NCI-H187 (cell line): Measurements from ENCODE around the gene PPP4C.
A peak's percentile ranks its signal among the peaks of the same experiment; 100 is the strongest.

Experiments
- DNase-seq, 2 experiments: peaks; one replicate each; lab custom pipeline; 2025; lab: John Stamatoyannopoulos, UW

The PPP4C gene

DNA sequence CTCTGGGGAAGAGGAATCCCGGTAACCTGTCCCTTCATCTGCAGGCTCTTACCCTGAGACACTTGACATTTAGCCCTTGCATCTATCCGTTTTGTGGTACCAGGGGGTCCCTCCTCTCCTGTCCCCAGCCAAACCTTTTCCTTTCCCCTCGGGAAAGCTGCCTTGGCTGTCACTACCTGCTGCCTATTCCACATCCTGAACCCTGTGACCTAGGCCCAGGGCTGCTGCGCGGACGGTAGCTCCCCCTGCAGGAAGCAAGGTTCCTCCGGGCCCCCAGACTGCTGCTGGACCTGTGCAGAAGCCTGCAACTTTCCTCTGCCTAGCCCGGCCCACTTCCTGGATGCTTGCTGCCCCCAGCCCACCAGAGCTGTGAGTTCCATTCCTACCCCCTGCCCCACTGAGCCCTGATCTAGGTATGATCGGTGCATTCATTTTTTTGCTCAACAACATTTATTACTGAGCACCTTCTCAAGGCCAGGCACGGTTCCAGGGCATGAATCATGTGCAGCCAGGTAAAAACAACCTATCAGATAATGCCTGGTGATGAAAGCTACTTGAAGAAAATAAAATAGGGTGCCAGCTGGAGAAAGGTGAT is 20.7 kb upstream of the PPP4C start:
- no peak for DNase-seq

DNA sequence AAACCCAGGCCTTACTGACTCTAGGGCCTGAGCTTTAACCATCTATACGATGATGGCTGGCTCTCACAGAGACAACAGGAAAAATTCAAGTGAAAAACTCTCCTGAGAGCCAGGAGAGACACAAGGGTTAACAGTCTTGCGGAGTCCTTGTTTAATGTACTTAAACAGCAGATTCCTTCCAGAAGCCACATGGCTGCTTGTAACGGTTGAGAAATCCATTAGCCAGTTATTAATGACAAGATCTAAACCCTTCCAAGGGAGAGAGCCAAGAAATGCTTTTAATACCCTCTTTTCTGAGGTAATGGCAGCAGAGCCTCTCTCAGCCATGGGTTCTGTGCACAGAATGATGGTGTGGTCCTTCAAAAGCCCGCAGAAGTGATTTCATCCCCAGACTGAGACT is 15.4 kb upstream of the PPP4C start:
- DNase-seq: no peak

DNA sequence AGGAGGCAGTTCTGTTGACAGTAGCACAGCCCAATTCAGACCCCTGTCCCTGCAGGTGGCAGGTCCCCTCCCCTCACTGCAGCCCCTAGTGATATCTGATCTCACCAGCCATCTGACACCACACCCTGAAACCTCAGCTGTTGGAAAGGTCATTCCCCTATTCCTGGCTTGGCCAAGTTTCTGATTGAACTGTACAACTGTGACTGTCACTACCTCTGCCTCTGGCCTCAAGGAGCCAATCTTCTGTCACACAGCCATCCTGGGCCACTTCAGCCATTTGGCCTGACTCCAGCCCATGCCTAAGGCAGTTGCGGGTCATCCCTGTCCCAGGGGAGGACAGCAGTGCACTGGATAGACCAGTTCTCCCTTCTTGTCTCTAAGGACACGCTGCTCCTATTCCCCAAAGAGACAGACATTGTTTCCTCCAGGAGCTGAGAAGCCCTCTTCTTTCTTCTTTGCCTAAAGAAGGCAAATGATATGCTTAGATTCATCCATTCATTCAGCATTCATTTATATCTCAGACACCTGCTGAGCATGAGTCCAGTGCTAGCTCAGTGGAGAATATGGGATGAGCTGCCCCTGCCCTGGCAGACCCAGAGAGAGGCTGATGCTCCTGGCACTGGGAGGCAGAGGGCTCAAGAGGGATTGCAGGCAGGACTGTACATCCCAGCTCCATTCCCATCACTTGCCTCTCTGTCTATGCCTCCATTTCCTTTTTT is 14.8 kb upstream of the PPP4C start:
- no peak for DNase-seq

DNA sequence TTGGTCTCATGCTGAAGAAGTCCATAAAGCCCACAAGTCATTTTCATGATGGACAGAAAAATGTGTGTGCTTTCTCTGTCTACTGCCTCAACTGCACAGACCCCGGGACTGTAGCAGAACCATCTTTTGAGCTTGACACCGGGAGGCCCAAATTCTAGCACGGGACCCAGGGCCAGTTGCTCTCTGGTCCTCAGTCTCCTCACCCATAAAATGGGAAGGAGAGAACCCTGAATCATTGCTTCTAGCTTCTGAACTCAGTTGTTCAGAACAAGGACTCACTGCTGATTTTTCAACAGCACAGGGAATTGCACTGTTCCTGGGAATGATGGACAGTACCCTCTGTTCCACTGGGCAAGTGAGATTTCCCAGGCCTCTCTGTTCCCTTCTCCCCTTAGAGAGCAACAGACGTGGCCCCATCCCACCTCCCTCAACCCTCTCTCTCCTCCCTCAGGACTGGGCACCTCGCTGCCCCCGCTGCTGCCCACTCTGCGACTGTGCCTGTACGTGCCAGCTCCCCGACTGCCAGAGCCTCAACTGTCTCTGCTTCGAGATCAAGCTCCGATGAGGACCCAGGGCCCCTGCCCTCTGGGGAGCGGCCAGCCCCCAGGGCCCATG is 12.4 kb upstream of the PPP4C start:
- DNase-seq: no peak

DNA sequence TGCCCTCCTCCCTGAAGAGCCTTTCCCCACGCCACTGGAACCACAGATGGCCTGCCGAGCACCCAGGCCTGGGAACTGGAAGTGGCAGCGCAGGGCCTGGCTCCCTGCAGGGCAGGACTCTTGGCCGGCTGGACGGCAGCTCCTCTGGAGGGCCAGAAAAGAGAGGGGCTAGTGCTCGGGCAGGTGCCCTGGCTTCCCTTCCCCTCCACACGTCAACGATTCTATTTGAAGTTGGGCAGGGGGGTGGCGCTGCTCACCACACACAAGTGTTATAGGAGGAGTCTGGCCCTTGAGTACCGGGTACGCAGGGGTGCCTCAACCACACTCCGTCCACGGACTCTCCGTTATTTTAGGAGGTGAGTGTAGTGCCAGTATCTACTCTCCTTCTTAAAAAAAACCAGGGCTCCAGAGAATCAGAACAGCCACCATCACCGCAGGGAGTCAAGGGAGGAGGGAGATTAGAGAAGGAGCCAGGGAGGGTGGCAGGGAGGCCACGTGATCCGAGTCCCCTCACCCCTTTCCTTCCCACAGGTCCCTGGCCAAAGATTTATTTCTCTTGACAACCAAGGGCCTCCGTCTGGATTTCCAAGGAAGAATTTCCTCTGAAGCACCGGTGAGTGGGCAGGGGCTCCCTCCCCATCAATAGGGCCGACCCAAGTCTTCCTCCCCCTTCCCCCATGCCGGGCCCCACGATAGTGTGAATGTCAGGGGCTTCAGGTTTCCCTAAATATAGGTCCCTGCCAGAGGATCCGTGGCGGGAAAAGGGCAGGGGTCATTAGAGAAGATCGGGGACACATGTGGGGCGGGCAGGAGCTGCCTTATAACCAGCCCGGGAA is 11.7 kb upstream of the PPP4C start:
- peak; percentile 25 for DNase-seq

DNA sequence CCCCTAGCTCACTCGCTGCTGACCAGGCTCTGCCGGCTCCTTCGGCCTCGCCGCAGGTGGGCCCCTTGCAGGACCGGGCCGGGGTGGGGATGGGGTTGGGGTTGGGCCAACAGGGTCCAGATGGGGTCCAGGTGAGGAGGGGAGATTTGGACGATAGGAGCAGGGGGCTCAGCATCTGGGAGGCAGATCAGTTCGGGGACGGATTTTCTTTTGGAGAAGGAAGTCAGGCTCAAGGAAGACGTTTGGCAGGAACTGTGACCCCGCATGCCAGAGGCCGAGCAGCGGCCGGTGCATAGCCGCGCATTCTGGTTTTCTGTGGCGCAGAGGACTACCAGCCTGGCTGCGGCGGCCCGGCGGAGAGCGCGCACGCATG is 11.1 kb upstream of the PPP4C start:
- DNase-seq: no peak

DNA sequence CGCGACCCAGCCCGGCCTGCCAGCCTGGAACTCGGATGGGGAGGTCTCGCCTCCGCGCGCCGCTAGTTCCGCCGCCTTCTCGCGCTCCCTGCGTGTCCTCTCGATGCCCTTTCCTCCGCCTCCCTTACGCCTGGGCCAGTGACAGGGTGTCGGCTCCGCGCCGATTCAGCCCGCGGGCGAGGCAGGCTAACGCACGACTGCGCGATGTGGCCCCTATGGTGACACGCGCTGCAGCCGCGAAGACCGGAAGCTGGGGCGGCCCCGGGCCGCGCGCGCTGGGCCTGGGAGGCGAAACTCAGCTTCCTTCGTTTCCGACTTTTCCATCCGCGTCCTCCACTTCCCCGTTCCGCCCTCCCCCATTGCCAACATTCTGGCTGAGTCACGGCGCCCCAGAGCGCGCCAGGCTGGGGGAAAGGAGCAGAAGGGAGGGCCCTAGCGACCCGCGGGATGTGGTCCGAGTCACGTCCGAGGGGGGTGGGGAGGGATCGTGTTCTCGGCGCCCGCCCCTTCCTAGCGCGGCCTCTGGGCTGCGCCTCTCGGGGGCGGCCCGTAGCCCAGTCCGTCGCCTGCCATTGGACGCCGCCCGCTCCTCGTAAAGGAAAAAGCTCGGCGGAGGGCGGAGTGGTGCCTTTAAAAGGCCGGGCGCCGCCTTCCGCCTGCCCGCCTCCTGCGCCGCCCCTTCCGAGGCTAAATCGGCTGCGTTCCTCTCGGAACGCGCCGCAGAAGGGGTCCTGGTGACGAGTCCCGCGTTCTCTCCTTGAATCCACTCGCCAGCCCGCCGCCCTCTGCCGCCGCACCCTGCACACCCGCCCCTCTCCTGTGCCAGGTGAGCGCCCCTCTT is 10.5 kb upstream of the PPP4C start, which contains the start of gene ALDOA:
TSS of gene ALDOA (plus strand) at position 659 of the 841 bp plus-strand sequence. CDS start 1,138 bp downstream, outside the sequence.
- peak; percentile 51 to 87 for DNase-seq

DNA sequence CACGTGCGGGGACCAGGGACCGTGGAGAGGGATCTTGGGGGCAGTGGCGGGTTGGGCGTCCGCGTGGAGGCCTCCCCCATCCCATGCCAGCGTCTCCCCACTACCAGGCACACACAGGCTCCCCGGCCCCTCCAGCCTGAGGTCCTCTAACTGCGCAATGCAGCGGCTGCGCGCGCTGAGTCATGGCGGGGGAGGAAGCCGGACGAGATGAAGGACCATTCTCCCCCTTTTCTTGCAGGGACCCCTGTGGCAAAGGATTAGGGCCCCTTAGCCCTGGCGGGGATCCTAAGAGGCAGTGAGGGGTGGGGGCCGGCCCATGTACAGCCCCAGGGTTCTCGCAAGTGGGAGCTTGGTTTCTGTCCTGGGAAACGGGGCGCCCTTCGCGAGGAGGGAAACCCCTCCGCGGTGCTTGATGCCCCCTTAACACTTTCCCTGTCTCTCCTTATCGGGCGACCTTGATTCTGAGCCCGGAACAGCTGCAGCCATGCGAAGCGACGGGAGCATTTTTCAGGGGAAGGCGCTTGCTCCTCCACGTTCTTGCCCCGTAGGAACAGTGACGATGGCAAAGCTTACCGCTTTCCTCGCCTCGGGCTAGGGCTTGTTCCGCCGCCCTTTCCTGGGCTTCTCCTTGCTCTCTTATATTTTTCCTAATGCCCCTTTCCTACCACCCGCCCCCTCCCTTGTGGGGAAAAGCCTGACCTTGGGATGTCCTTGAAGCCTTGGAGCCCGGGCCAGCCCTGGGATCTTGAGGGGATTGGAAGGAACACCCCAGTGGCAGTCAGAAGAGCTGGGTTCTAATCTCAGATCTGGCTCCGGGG is 9.6 kb upstream of the PPP4C start:
- no peak for DNase-seq

DNA sequence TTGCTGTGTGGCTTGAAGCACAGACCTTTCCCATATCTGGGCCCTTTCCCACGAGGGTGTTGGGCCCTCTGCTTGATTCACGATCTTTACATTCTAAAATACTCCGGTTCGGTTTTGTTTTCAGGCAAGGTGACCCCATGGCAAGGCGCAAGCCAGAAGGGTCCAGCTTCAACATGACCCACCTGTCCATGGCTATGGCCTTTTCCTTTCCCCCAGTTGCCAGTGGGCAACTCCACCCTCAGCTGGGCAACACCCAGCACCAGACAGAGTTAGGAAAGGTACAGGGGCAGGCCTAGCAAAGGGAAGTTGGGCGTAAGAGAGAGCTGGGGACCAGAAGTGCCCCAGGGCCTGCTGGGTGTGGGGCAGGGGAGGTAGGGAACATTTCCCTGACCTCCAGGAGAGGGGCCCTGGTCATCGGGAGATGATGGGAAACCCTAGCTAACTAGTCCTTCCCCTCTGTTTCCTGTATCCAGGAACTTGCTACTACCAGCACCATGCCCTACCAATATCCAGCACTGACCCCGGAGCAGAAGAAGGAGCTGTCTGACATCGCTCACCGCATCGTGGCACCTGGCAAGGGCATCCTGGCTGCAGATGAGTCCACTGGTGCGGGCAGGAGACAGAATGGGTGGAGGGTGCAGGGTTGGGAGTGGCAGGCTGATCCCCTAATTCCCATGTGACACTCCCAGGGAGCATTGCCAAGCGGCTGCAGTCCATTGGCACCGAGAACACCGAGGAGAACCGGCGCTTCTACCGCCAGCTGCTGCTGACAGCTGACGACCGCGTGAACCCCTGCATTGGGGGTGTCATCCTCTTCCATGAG is 8.8 kb upstream of the PPP4C start:
- DNase-seq: no peak

DNA sequence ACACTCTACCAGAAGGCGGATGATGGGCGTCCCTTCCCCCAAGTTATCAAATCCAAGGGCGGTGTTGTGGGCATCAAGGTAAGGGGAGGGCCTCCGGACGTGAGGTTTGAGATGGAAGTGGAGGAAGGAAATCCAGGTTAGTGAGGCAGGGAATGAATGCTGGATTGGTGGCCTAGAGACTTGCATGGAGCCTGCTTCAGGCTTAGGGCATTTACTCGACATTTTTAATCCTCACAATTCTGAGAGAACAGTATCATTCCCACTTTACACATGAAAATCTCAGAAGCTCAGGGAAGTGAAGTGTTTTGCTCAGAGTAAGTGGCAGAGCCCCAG is 8.2 kb upstream of the PPP4C start:
- no peak for DNase-seq

DNA sequence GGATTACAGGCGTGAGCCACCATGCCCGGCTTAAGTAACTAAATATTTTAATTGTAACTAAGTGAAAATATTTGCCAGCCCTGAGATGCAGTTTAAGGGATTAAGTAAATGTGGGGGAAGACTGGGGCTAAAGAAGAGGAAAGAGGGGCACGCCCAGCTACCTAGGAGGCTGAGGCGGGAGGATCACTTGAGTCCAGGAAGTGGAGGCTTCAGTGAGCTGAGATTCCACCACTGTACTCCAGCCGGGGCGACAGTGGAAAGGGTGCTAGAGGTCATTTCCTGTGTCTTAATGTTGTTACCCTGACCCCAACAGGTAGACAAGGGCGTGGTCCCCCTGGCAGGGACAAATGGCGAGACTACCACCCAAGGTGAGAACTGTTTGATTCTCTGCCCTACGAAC is 7.5 kb upstream of the PPP4C start:
- DNase-seq: no peak

DNA sequence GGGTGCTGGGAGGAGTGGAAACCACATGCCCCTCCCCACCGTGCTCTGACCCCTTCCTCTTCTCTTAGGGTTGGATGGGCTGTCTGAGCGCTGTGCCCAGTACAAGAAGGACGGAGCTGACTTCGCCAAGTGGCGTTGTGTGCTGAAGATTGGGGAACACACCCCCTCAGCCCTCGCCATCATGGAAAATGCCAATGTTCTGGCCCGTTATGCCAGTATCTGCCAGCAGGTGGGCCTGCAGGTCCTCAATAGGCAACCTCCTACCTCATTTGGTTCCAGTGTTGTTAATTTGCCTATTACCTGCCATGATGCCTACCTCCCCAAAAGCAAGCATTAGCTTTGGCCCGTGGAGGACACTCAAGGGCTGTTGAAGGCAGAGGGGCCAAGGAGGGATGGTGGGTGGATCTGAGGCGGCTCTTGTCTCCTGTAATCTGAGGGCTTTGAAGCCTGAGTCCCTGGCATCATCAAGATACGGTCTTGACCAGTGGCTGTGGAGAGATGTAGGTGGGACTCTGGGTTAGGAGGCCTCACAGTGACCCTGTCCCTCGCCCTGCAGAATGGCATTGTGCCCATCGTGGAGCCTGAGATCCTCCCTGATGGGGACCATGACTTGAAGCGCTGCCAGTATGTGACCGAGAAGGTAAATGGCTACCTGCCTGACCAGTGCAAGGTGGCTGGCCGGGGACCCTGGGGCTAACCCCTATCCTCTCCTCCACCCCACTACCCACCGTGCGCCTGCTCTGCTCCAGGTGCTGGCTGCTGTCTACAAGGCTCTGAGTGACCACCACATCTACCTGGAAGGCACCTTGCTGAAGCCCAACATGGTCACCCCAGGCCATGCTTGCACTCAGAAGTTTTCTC is 6.8 kb upstream of the PPP4C start:
- no peak for DNase-seq

DNA sequence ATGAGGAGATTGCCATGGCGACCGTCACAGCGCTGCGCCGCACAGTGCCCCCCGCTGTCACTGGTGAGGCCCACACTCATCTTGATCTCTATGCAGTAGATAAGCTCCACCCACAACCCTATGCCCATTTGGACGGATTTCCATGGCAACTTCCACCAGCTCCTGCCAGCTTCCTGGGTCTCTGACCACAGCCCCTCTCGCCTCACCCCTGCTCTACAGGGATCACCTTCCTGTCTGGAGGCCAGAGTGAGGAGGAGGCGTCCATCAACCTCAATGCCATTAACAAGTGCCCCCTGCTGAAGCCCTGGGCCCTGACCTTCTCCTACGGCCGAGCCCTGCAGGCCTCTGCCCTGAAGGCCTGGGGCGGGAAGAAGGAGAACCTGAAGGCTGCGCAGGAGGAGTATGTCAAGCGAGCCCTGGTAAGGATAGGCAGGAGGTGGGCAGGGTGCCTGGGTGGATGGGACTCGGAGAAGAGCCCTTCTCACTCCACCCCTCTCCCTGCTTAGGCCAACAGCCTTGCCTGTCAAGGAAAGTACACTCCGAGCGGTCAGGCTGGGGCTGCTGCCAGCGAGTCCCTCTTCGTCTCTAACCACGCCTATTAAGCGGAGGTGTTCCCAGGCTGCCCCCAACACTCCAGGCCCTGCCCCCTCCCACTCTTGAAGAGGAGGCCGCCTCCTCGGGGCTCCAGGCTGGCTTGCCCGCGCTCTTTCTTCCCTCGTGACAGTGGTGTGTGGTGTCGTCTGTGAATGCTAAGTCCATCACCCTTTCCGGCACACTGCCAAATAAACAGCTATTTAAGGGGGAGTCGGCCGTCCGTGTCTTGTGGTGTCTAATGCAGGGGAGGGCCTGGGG is 6.0 kb upstream of the PPP4C start:
- no peak for DNase-seq

DNA sequence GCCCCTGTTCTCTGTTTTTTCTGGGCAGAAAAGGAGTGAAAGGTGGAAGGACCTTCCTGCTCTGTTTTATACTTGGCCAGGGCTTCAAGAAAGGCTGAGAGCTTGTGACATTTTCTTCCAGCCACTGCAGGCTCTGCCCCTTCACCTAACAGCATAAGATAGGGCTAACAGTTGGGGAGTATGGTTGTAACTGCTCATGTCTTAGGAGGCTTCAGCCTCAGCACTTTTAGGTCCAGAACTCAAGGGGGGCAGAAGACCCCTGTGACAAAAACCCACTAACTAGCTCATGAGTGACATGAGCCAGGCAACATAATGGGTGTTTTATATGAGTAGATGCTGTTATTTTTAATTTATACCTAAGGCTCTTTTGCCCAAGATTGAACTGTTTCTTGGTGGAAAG is 5.3 kb upstream of the PPP4C start:
- no peak for DNase-seq

DNA sequence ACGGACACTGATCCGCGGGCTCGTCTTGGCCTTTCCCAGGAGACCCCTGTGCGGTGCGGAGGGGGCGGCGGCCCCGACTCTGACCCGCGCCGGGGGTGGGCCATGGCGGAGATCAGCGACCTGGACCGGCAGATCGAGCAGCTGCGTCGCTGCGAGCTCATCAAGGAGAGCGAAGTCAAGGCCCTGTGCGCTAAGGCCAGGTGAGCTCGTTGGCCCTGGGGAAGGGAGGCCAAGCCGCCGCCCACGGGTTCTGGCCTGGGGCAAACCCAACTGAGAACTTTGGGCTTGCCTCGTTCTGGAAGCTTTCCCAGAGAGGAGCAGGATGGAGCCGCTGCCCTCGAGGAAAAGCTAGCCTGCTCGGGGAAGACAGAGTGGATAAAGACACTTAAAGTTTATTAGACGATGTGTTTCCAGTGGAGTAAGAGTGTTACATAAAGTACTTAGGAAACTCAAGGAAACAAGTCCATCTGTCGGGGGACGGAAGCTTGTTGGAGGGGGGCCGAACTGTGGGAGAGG is 540 bp downstream of the PPP4C start:
- no peak for DNase-seq

DNA sequence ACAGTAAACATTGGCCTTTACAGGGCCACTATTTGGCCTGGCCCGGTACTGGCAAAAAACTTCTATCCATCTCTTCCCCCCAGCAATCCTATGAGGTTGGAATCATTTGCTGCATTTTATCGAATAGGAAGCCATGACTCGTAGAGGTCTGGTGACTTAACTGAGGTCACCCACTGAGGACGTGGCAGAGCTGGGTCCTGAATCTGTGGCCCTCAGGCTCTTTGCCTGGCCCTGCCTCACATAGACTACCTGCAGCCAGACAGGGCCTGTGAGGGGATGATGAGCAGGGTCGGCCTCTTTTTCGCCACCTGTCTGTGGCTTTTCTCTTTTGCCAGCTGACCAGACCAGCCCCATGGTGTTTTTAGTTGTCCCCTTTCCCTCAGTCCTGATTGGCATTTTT is 1.9 kb downstream of the PPP4C start:
- DNase-seq: no peak

DNA sequence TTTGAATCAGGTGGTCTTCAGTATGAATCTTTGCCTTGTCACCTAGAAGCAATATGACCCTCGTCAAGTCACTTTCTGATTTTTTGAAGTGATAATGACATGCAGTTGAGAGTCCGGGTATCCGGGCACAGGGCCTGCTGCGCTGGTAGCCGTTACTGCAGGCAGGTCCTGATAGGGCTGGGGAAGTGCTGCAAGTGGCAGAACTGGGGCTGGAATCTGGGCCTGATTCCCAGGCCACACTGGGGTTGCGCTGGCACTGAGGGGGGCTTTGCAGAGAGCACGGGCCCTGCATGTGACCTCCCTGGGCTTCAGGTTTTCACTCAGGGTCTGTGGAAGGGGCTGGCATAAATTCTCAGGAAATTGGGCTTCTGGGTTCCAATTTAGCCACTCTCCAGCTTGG is 3.0 kb downstream of the PPP4C start:
- DNase-seq: no peak

DNA sequence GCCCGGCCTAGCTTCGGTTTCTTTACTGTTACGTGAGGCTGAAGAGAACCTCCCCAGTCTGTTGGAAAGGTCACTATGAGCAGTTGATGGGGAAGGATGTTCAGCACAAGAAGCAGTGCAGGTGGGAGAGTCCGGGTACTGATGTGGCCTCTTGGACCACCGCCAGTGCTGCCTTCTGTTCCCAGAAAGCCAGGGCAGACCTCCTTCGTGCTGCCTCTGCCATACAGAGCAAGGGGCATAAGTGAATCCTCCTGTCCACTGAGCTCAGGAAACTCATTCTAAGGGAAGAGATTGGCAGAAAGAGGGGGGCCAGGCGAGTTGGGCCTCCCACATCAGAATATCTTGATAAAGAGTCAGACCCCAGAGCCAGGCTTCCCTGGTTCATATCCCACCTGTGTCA is 3.7 kb downstream of the PPP4C start:
- DNase-seq: no peak
